CD4-positive, alpha-beta T cell treated with Interleukin-2 at 100 ng/mL for 4 hours (primary cell): ENCODE results near the gene BUB1B.

Source experiments
- DNase-seq: peaks from one replicate; pipeline ENCODE4 v3.0.0-alpha.2; 2020; ENCODE audit warnings: low spot score

The BUB1B gene

GRCh38 chr15:40242213-40242599, 81.3 kb downstream of the BUB1B start:
- DNase-seq = no peak

DNA sequence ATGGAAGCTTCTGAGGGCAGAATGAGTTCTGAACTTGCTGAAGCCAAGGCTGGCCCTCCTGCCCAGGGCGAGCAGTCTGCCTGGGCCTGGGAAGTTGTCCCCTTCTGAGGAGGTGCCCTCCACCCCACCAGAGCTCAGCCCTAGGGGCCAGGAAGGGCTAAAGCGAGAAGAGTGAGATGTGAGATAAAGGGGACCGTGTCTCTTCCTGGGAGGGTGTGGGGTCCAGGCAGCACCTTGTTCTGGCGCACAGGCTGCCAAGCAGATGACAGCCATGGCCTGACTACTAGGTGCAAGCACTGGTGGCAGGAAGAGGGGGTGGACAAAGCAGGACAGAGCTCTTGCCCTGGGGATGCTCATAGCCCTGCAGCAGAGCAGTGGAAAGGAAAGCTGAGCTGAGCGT, 81.7 kb downstream of the BUB1B start:
- DNase-seq = no peak

GRCh38 chr15:40243126-40243810, 82.4 kb downstream of the BUB1B start:
- DNase-seq = no peak

GRCh38 chr15:40244961-40245523, 84.2 kb downstream of the BUB1B start:
- no peak for DNase-seq

DNA sequence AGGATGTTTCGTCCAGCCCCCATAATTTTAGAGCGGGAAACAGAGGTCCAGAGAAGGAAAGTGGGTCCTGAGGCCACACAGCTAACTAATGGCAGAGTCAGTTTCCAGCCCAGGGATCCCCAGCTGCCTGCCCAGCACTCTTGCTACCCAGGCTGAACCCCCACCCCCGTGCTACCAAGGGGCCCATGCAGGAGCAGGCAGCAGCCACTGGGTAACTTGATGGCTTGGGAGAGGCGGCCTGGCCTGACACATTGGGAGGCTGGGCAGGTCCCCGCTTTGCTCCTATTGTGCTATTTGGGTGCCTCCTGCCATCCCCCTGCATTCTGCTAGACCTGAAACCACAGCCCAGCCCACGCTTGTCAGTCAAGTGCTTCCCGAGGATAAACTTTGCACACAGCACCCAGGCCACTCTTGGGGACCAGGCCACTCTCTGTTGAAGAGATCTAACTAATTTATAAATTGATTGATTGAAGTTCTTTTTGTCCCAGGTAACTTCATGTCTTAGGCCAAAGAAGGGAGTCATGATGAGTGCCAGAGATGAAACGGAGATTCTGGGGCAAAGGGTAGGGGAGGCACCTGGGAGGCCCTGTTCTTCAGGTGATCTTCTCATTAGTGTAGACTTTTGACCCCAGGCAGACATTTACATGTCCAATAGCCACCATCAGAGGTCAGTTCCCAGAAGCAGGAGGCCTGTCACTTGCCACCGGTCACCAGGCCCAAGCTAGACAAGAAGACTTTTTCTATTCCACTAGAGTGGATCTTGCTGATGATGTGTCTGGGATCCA, 85.0 kb downstream of the BUB1B start:
- no peak for DNase-seq

DNA sequence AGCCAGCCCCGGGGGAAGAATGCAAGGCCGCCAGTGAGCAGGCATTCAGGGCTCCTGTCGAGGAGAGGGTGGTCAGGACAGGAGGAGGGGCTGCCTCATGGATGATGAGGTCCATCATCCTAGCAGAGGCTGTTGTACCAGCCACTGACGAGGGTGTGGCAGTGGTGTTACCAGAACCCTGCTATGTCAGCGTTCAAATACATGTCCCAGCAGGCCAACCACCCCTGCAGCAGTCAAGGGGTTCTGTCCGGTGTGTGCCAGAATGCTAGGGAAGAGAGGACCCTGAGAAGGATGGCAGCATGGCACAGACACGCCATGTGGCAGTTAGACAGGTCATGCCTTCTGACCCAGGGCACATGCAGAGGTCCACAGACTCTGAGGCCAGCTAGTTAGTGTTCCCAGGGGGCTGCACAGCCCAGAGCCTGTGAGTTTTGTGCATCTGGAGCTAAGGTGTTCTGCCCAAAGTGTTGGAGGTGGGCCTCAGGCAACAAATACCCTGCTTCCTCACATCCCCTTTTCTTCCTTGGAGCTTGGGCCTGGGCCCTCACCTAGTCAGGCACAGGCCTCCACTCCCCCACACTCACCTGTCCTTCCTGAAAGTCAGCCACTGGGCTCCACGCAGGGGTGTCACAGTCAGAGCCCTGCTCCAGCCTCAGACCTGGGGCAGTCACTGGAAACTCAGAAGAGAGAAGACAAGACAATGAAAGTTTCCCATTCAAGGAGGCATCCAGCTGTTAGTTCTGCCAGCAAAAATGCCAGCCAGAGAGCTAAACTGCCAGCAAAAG, 85.8 kb downstream of the BUB1B start:
- no peak for DNase-seq

GRCh38 chr15:40247406-40247971, 86.6 kb downstream of the BUB1B start:
- DNase-seq = no peak

DNA sequence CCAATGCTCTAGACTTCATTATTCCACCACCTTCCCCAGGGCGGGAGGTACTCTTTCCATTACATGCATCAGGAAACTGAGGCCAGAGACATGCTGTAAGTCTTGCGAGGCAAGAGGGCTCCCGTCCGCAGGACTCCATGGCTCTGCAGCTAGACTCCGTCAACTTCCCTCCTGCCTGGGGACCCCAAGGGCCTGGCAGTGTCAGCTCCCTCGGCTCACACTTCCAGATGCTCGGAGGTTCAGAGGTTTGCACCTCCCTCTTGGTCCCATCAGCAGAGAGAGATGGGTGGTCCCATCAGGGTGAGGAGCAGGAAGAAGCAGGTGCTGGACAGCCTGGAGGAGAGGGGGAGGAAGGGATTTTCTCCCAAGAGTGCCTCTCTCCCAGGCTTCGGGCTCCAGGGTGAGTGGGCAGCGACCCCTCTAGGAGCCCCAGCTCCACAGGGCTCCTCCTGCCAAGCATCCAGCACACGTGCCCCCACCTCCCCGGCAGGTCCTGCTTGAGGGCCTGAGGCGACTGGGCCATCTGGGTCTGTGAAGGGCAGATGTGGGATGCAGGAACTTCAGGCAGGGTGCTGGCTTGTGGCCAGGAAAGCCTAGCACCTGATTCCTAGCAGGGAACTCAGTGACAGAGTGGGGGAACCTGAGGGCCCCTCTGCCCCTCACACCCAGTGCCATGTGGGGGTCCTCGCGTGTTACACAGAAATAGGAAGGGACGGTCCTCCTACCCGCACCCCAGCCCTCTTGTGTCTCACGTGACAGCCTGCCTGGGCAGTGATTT, 87.3 kb downstream of the BUB1B start:
- DNase-seq = no peak

GRCh38 chr15:40249477-40250303, 88.8 kb downstream of the BUB1B start:
- no peak for DNase-seq

DNA sequence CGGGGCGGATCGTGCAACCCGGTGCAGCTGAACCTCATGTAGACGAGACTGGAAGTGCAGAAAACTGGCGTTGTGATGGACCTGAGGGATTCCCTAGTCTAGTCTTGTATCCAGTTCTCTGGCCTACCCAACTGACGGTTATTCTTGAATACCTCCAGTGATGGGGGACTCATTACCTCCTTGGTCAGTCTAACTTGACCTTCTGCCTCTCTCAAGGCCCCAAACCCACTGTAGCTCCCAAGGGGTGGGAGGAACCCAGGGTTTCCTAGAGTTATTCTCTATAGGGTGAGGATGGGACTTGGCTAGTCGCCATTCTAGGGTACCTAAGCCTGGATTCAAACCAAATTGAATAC, 89.4 kb downstream of the BUB1B start:
- no peak for DNase-seq

- no peak for DNase-seq
Measured at GRCh38 chr15:40250771-40251483, 90.1 kb downstream of the BUB1B start.

DNA sequence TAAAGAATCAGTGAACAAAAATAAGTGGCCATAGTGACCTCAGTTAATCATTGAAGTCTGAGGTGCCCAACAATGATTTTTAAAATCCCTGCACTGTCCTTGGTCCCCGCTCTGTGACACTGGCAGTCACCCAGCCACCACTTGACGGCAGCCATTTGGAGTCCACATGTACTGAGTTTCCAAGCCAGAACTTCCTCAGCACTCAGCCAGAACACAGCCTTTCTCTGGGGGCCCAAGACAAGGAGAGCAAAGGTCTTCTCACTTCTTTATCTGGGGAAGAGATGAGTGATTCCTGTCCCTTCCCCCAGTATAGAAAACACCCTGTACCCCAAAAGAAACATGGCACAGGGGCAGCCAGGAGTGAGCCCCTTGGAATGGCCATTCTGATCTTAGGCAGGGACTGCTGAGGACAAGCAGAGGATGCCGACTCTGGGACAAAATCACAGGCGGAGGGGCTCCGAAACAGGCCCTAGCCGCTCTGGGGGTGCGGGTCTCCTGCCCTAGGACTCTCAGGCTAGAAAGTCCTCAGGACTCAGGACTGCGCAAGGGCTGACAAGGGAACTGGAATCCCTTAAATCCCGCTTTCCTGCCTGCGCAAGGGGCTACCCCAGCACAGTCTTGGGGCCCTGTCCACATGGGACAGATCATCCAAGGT, 90.7 kb downstream of the BUB1B start:
- DNase-seq = no peak

- no peak for DNase-seq
Measured at GRCh38 chr15:40252141-40252437, 91.2 kb downstream of the BUB1B start.

DNA sequence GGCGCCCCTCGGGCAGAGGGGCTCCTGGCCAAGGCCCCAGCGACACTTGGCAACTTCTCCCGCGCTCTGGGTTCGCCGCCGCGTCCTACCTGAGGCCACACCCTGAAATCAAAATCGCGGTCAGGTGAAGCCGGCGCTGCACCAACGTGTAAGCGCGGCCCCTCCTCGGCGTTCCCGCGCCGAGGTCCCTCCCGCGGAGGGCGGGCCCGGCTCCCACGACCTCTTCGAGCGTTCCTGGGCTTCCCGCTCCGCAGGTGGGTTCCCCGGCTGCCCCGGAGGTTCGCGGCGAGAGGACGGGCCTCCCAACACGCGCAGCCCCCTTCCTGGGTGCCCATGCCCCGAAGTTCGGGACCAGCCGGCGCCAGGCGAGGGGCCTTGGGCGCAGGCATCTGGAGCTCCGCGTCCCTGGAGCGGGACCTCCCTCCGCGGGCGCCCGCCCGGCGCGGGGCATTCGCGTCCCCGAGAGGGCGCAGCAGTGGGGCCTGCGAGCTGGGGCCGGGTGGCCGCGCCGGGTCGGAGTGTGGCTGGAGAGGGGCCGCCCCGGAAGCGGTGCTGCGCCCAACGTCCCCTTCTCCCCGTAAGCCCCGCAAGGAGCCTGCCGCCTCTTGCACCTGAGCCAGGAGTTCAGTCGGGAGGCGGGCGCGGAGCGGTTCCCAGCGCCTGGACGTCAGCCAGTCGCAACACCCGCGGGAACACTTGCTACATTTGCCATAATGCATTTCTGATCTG, 91.7 kb downstream of the BUB1B start:
- no peak for DNase-seq

- no peak for DNase-seq
Measured at GRCh38 chr15:40253167-40253790, 92.4 kb downstream of the BUB1B start.

GRCh38 chr15:40254452-40254851, 93.6 kb downstream of the BUB1B start:
- DNase-seq = no peak

DNA sequence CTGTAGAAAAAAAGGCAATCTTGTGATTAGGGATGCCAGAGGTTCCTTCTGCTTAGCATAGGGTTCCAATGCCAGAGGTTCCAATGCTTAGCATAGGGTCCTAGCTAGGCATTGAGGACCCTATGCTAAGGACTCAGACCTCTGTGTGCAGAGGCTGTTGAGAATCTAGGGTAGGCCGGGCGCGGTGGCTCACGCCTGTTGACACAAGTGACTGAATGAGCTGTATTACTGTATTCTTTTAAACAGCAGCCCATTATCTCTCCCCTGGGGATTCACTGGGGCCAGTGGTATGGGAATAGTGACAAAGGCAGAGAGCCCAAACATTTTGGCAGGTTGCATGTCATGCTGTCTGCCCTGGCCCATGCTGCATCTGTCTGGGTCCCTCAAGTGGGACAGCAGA, 94.2 kb downstream of the BUB1B start:
- no peak for DNase-seq

GRCh38 chr15:40256638-40257235, 95.9 kb downstream of the BUB1B start:
- DNase-seq = peak; percentile 32
